Left renal cortex interstitium (tissue), 4 donors: ENCODE measurements around the gene USP6NL. TPM values are rescaled to one million over a fixed set of nuclear protein-coding genes. Genes with fewer than 3 reads are reported as not detected.
"Not testable (repeated sequence)": the region's sequence is repeated elsewhere in the genome, so short reads cannot be mapped to it uniquely, and the experiment has no call there.

Experiments used
- DNase-seq, 4 donors: peaks; one replicate each; pipeline ENCODE4 v3.0.0-alpha.2; 2013; ENCODE audit warnings: low read depth in 4 of 4, low spot score in 2 of 4, missing footprints in 1 of 4
- polyA plus RNA-seq, 4 donors: library from polyadenylated mRNA; unstranded; fragments of 120-200 nt; gene quantifications; one replicate each; pipeline ENCODE4 v1.2.1, GENCODE V29; 2013; ENCODE audit not compliant: insufficient read length in 4 of 4

The USP6NL gene
- polyA plus RNA-seq = 10 to 100 TPM; 26.1 to 30.3 (median 27.4) TPM

GRCh38 chr10:11611248-11612020 is at the start of gene USP6NL:
Gene USP6NL (minus strand): TSS chr10:11611650. CDS start chr10:11597634, 14,016 bp downstream.
- DNase-seq = peak in 3 of 4 donors; percentile 58 to 75 (median 69)

GRCh38 chr10:11658801-11659368 is 47.4 kb upstream of the USP6NL start:
- DNase-seq = no peak

GRCh38 chr10:11655836-11656235 is 44.4 kb upstream of the USP6NL start:
- DNase-seq = no peak

GRCh38 chr10:11654659-11655058 is 43.2 kb upstream of the USP6NL start:
- DNase-seq = no peak

GRCh38 chr10:11653758-11654471 is 42.5 kb upstream of the USP6NL start:
- DNase-seq = no peak

- DNase-seq = no peak
Observed at GRCh38 chr10:11647676-11648075, 36.2 kb upstream of the USP6NL start.

GRCh38 chr10:11646450-11646849 is 35.0 kb upstream of the USP6NL start:
- DNase-seq = no peak

GRCh38 chr10:11643039-11643438 is 31.6 kb upstream of the USP6NL start:
- no peak for DNase-seq

- DNase-seq = no peak
Observed at GRCh38 chr10:11642566-11642965, 31.1 kb upstream of the USP6NL start.

- DNase-seq = no peak
Observed at GRCh38 chr10:11639849-11640764, 28.7 kb upstream of the USP6NL start.

GRCh38 chr10:11639362-11639761 is 27.9 kb upstream of the USP6NL start:
- no peak for DNase-seq

- DNase-seq = no peak
Observed at GRCh38 chr10:11638055-11638698, 26.7 kb upstream of the USP6NL start.

GRCh38 chr10:11636697-11637303 is 25.4 kb upstream of the USP6NL start:
- DNase-seq = no peak

GRCh38 chr10:11631890-11632587 is 20.6 kb upstream of the USP6NL start:
- no peak for DNase-seq

- no peak for DNase-seq
Observed at GRCh38 chr10:11631291-11631690, 19.8 kb upstream of the USP6NL start.

GRCh38 chr10:11629731-11630130 is 18.3 kb upstream of the USP6NL start:
- no peak for DNase-seq

GRCh38 chr10:11627941-11628340 is 16.5 kb upstream of the USP6NL start:
- not testable (repeated sequence) for DNase-seq

GRCh38 chr10:11626071-11626470 is 14.6 kb upstream of the USP6NL start:
- no peak for DNase-seq
